PFSK-1 (cell line): Measurements from ENCODE around the gene ELL2. TPM values are rescaled to one million over a fixed set of nuclear protein-coding genes. Genes with fewer than 3 reads are reported as not detected.

Experiments
- FOXP2 ChIP-seq: optimal IDR thresholded peaks from 2 replicates; pipeline ENCODE3; 2011; ENCODE audit warnings: borderline replicate concordance, control low read depth, inconsistent platforms; ENCODE audit not compliant: insufficient read depth; ENCODE audit errors: extremely low read length, extremely low read depth
- POLR2AphosphoS5 ChIP-seq: IDR thresholded peaks from 2 replicates; pipeline ENCODE4 v1.6.1; 2012; ENCODE audit warnings: low read depth, mild to moderate bottlenecking, control low read depth, low read length, moderate library complexity
- SIN3A ChIP-seq: IDR thresholded peaks from 2 replicates; pipeline ENCODE4 v1.6.1; 2012; ENCODE audit warnings: mild to moderate bottlenecking, low read length, moderate library complexity, borderline replicate concordance; ENCODE audit not compliant: insufficient read depth
- TAF1 ChIP-seq: IDR thresholded peaks from 2 replicates; pipeline ENCODE4 v1.6.1; 2012; ENCODE audit warnings: low read length, control low read depth, borderline replicate concordance; ENCODE audit not compliant: insufficient read depth
- polyA plus RNA-seq: library from polyadenylated mRNA; unstranded; fragments of >200 nt; gene quantifications from one replicate; pipeline ENCODE4 v1.2.1, GENCODE V29; 2012; ENCODE audit warnings: low read depth, missing spikeins; ENCODE audit not compliant: insufficient read length
- TF ChIP-seq, protein P1 (sequence below), 2 experiments: IDR thresholded peaks; 2 replicates each; pipeline versions ENCODE4 v1.6.1 to v1.8.0; 2011 to 2012; ENCODE audit warnings: low read depth in 2 of 2, low read length in 2 of 2, control low read depth in 1 of 2, inconsistent platforms in 1 of 2, mild to moderate bottlenecking in 1 of 2, moderate library complexity in 1 of 2; ENCODE audit not compliant: insufficient read depth in 1 of 2

The ELL2 gene
- 104 TPM for polyA plus RNA-seq

DNA sequence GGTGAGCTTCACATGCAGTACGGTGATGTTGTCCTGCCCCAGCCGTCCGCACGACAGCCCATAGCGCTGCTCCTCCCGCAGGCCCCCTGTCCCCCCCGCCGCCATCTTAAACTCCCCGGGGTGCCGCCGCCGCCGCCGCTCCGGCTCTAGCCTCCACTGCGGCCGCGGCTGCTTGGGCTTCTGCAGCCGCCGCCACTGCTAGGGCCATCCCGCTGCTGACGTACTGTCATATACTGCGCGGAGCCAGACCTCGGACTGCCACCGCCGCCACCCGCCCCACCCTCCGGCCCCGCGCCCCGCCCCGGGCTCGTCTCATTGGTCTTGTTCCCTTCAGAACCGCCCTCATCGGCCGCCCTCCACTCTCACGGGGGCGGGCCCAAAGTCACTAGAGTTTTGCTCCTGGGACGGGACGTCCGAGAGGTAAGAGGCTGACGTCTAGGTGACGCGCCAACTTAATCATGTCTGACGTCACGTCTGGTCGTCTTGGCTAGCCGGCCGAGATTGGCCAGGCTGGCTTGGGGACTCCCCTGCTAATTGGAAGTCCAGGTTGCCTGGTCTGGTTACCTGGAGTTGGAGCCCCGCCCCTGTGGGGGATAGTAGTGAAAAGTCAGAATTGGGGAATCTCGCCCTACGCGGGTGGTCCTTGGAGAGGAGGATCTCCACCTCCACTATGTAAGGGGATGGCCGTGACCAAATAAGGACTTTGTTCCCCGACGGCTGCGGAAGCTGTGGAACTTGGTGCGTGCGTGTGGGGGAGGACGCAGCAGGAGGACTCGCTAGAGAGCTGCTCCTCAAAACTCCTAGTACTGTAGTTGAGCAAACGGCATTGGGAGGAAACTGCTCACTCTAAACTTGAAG, at the start of gene ELL2:
Gene ELL2 (minus strand): TSS at position 235 of the 858 bp plus-strand sequence. CDS start 130 bp downstream, at position 105.
- TF ChIP-seq POLR2AphosphoS5 = peak; percentile 80
- TF ChIP-seq, protein P1, sequence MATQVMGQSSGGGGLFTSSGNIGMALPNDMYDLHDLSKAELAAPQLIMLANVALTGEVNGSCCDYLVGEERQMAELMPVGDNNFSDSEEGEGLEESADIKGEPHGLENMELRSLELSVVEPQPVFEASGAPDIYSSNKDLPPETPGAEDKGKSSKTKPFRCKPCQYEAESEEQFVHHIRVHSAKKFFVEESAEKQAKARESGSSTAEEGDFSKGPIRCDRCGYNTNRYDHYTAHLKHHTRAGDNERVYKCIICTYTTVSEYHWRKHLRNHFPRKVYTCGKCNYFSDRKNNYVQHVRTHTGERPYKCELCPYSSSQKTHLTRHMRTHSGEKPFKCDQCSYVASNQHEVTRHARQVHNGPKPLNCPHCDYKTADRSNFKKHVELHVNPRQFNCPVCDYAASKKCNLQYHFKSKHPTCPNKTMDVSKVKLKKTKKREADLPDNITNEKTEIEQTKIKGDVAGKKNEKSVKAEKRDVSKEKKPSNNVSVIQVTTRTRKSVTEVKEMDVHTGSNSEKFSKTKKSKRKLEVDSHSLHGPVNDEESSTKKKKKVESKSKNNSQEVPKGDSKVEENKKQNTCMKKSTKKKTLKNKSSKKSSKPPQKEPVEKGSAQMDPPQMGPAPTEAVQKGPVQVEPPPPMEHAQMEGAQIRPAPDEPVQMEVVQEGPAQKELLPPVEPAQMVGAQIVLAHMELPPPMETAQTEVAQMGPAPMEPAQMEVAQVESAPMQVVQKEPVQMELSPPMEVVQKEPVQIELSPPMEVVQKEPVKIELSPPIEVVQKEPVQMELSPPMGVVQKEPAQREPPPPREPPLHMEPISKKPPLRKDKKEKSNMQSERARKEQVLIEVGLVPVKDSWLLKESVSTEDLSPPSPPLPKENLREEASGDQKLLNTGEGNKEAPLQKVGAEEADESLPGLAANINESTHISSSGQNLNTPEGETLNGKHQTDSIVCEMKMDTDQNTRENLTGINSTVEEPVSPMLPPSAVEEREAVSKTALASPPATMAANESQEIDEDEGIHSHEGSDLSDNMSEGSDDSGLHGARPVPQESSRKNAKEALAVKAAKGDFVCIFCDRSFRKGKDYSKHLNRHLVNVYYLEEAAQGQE (IDR thresholded peaks at IDR 0.05; ENCODE audit: insufficient read depth in 1 of 2, low read depth in 2 of 2, low read length in 2 of 2) = 0 out of 4 replicates have a peak, but pooled peaks of 1 of the 2 experiments have one; percentile 2
- no peak for TF ChIP-seq SIN3A
- peak; percentile 91 for TF ChIP-seq TAF1

- TF ChIP-seq POLR2AphosphoS5 (no peak), SIN3A (no peak), FOXP2 (no peak), TAF1 (no peak)
- TF ChIP-seq, protein P1 (IDR thresholded peaks at IDR 0.05; ENCODE audit: insufficient read depth in 1 of 2, low read depth in 2 of 2, low read length in 2 of 2) = no peak
Measured at GRCh38 chr5:96008987-96009647, 47.5 kb upstream of the ELL2 start.

GRCh38 chr5:96008487-96008886, 46.8 kb upstream of the ELL2 start:
- TF ChIP-seq POLR2AphosphoS5 (no peak), SIN3A (no peak), FOXP2 (no peak), TAF1 (no peak)
- TF ChIP-seq, protein P1 (IDR thresholded peaks at IDR 0.05; ENCODE audit: insufficient read depth in 1 of 2, low read depth in 2 of 2, low read length in 2 of 2) = no peak

DNA sequence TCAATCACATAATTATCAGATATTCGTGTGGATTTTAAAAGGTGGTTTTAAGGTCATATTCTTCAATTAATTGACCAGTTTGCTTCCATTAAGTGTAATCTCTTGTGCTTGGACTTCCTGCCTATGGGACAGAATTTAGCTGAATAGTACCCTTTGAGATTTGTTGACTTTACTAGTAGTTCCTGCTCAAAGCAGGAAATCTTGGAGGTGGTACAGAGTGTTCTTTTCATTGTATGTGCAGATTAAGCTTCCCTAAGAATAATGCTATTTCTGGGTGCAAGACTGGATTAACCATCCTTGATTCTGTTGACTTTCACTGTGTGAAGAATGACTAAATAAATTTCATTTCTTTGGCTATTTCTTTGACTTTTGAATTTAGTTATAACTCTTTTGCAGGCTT, 45.4 kb upstream of the ELL2 start:
- no peak for TF ChIP-seq SIN3A
- no peak for TF ChIP-seq FOXP2
- TF ChIP-seq TAF1 = no peak
- TF ChIP-seq POLR2AphosphoS5 = no peak
- TF ChIP-seq, protein P1 (IDR thresholded peaks at IDR 0.05; ENCODE audit: insufficient read depth in 1 of 2, low read depth in 2 of 2, low read length in 2 of 2) = no peak
